ENCODE data around the gene CDK5RAP2. TPM values are rescaled to one million over a fixed set of nuclear protein-coding genes. Genes with fewer than 3 reads are reported as not detected.
"Not testable (repeated sequence)": the region's sequence is repeated elsewhere in the genome, so short reads cannot be mapped to it uniquely, and the experiment has no call there.

The CDK5RAP2 gene
- 22.4 to 28.5 TPM (median 23.5 TPM) in 3 replicates for polyA plus RNA-seq
- polyA plus RNA-seq (2011; ENCODE audit: low read depth) = 27.5 TPM
- polyA plus RNA-seq (2011; cell fraction: cytosol; rRNA removed) = 20.1 and 20.3 TPM in 2 replicates
- 59.2 and 60.4 TPM in 2 replicates for polyA plus RNA-seq (2011; cell fraction: nucleus; rRNA removed)
- polyA plus RNA-seq (2012; ENCODE audit: low replicate concordance) = 13.5 and 24.7 TPM in 2 replicates
- 24.5 to 49.3 TPM (median 32.8 TPM) in 3 replicates for polyA minus RNA-seq
- 14.6 TPM for polyA minus RNA-seq (2011; cell fraction: cytosol; rRNA and poly(A)+ RNA removed)
- 40.6 and 70.7 TPM in 2 replicates for polyA minus RNA-seq (2011; cell fraction: nucleus; rRNA and poly(A)+ RNA removed)

DNA sequence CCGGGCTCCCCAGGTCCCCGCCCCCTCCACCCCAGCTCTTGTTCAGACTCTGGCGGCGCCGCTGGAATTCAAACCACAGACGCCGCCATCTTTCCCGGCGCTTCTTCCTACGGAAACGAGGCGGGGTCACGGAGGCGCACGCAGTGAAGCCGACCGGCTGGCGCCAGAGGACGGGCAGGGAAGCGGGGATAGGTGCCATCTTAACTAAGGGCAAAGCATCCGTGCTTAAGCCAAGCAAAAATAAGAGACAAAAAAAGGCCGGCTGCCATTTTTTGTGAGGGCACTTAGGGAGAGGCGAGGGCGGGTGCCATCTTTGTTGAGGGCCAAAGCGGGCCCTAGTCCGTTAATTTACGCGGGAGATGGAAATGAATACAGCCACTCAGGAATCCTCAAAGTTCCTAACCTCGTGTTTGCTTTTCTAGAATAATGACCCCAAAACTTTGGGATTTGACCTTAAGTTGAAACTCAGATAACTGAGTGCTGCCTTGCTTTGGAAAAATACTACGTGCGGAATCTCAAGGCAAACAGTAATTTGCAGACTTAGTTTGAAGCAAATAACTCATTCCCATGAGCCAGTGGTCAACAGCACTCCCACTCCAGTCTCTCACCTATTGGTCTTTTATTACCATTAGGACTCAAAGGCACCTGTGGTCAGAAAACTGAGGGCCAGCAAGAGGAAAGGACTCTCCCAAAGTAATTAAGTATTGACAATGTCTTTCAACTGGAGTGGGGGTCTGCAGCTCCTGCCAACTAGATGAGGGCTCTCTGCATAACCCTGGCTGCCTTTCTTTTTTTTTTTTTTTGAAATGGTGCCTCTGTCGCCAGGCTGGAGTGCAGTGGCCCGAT is at the start of gene CDK5RAP2:
Gene CDK5RAP2 (minus strand): TSS at position 117 of the 846 bp plus-strand sequence. CDS start 189 bp downstream, outside the sequence.
- no peaks in the 10 kb centered on the region for H3K9me1 ChIP-seq (ENCODE audit: control insufficient read depth, extremely low read depth, insufficient read depth, low read length)

DNA sequence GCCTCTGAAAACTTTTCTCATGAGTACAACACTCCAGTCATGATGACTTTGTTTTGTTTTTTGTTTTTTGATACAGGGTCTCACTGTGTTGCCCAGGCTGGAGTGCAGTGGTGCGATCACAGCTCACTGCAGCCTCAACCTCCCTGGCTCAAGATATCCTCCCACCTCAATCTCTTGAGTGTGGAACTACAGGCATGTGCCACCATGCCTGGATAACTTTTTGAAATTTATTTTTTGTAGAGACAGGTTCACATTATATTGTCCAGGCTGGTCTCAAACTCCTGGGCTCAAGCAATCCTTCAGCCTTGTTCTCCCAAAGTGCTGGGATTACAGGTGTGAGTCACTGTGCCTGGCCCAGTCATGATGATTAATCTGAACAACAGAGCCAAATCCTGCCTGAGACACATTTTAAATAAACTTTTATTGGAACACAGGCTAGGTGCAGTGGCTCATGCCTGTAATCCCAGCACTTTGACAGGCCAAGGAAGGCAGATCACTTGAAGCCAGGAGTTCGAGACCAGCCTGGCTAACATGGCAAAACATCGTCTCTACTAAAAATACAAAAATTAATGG is 49.0 kb upstream of the CDK5RAP2 start:
- H3K36me3 ChIP-seq (ENCODE audit: control insufficient read depth in 2 of 2, extremely low read depth in 1 of 2, insufficient read depth in 2 of 2, low read length in 2 of 2); H3K9me1 ChIP-seq (ENCODE audit: control insufficient read depth, extremely low read depth, insufficient read depth, low read length); H3K79me2 ChIP-seq (ENCODE audit: control insufficient read depth, insufficient read depth, low read length); H4K20me1 ChIP-seq (ENCODE audit: control insufficient read depth, extremely low read depth, insufficient read depth, low read length); H3K9ac ChIP-seq (ENCODE audit: control insufficient read depth, extremely low read depth, insufficient read depth, low read length); H3K27me3 ChIP-seq (ENCODE audit: control insufficient read depth, extremely low read depth, insufficient read depth, low read length); H3K9me3 ChIP-seq (ENCODE audit: control insufficient read depth, low read depth, low read length); DNase-seq (ENCODE audit: low read depth, low spot score); FAIRE-seq; H3K4me3 ChIP-seq (ENCODE audit: control insufficient read depth in 2 of 3, extremely low read depth in 1 of 3, insufficient read depth in 2 of 3, low read depth in 1 of 3, low read length in 3 of 3); dilution Hi-C loops (cut with MboI; ENCODE audit: extremely low pct_ligation_motif_present, low sequenced_read_pairs); H2AFZ ChIP-seq (ENCODE audit: control insufficient read depth, low read length); H3K4me2 ChIP-seq (ENCODE audit: control insufficient read depth, extremely low read depth, insufficient read depth, low read depth, low read length): not testable (repeated sequence)
- Histone ChIP-seq H3K4me1 (ENCODE audit: control insufficient read depth, extremely low read depth, insufficient read depth, low read length) (peaks cover 11% of the 10 kb centered on the region), H3K27ac (ENCODE audit: control insufficient read depth, insufficient read depth, low read length) (peak overlapping the region; percentile 24)

More for the DNA sequence above, at the start of gene CDK5RAP2:
- peak within 1 kb of the TSS; percentile 94 for H2AFZ ChIP-seq (ENCODE audit: control insufficient read depth, low read length)
- no peaks in the 10 kb centered on the region for H3K9me3 ChIP-seq (ENCODE audit: control insufficient read depth, low read depth, low read length)
- H3K79me2 ChIP-seq (ENCODE audit: control insufficient read depth, insufficient read depth, low read length) = peaks cover 44% of the 10 kb centered on the region
- TF ChIP-seq EZH2 (IDR thresholded peaks at IDR 0.05; ENCODE audit: low read length) (no peak), CTCF (optimal IDR thresholded peaks at IDR 0.05 in 1 of 3, IDR thresholded peaks at IDR 0.05 in 1 of 3, conservative IDR thresholded peaks at IDR 0.05 in 1 of 3; ENCODE audit: extremely low read depth in 1 of 3, insufficient read depth in 2 of 3, low read length in 3 of 3) (no peak)
- no peaks in the 10 kb centered on the region for H3K36me3 ChIP-seq (ENCODE audit: control insufficient read depth in 2 of 2, extremely low read depth in 1 of 2, insufficient read depth in 2 of 2, low read length in 2 of 2)
- H3K4me3 ChIP-seq (ENCODE audit: control insufficient read depth in 2 of 3, extremely low read depth in 1 of 3, insufficient read depth in 2 of 3, low read depth in 1 of 3, low read length in 3 of 3) = peak within 1 kb of the TSS; percentile 73 to 95 (median 93)
- dilution Hi-C loops (cut with MboI; ENCODE audit: extremely low pct_ligation_motif_present, low sequenced_read_pairs) = no loop called here
- peaks cover 8% of the 10 kb centered on the region for H3K4me1 ChIP-seq (ENCODE audit: control insufficient read depth, extremely low read depth, insufficient read depth, low read length)
- peak within 1 kb of the TSS; percentile 72 for H3K4me2 ChIP-seq (ENCODE audit: control insufficient read depth, extremely low read depth, insufficient read depth, low read depth, low read length)
- H3K27me3 ChIP-seq (ENCODE audit: control insufficient read depth, extremely low read depth, insufficient read depth, low read length) = no peaks in the 10 kb centered on the region
- FAIRE-seq (no peak), DNase-seq (ENCODE audit: low read depth, low spot score) (peak; percentile 60)
- H3K9ac ChIP-seq (ENCODE audit: control insufficient read depth, extremely low read depth, insufficient read depth, low read length) = peak within 1 kb of the TSS; percentile 83
- H3K27ac ChIP-seq (ENCODE audit: control insufficient read depth, insufficient read depth, low read length) = peak within 1 kb of the TSS; percentile 69
- no peaks in the 10 kb centered on the region for H4K20me1 ChIP-seq (ENCODE audit: control insufficient read depth, extremely low read depth, insufficient read depth, low read length)
